ENCODE data around the gene ARRB2.

The ARRB2 gene

GRCh38 chr17:4750606-4751005 lies 40.2 kb downstream of the ARRB2 start:
- Histone ChIP-seq H3K4me3 (ENCODE audit: low read depth, low read length, poor library complexity, severe bottlenecking) (no peak overlapping the region), H3K79me2 (ENCODE audit: insufficient read depth, low read length) (no peaks in the 10 kb centered on the region), H3K9me3 (ENCODE audit: low read length) (no peaks in the 10 kb centered on the region), H3K9ac (ENCODE audit: low read length) (no peak overlapping the region), H3K4me1 (ENCODE audit: insufficient read depth, low read length, severe bottlenecking) (peaks cover 12% of the 10 kb centered on the region), H3K4me2 (ENCODE audit: low read length) (no peak overlapping the region), H2AFZ (ENCODE audit: low read length) (no peak overlapping the region), H3K27me3 (ENCODE audit: insufficient read depth, low read length) (no peaks in the 10 kb centered on the region), H3K27ac (ENCODE audit: low read depth, low read length, poor library complexity, severe bottlenecking) (no peak overlapping the region), H3K36me3 (ENCODE audit: insufficient read depth, low read length) (no peaks in the 10 kb centered on the region), H3K9me2 (ENCODE audit: low read depth, low read length) (no peaks in the 10 kb centered on the region), H4K20me1 (ENCODE audit: insufficient read depth, low read length) (no peaks in the 10 kb centered on the region), H3F3A (ENCODE audit: insufficient read depth, low read length) (no peaks in the 10 kb centered on the region)
- TF ChIP-seq EZH2 (IDR thresholded peaks at IDR 0.05; ENCODE audit: borderline replicate concordance, low read length) (no peak), CTCF (IDR thresholded peaks at IDR 0.05; ENCODE audit: low read length) (no peak)

GRCh38 chr17:4751932-4752331 lies 41.5 kb downstream of the ARRB2 start:
- Histone ChIP-seq H3K4me3 (ENCODE audit: low read depth, low read length, poor library complexity, severe bottlenecking) (no peak overlapping the region), H4K20me1 (ENCODE audit: insufficient read depth, low read length) (no peaks in the 10 kb centered on the region), H3K4me1 (ENCODE audit: insufficient read depth, low read length, severe bottlenecking) (peaks cover 12% of the 10 kb centered on the region), H3K79me2 (ENCODE audit: insufficient read depth, low read length) (no peaks in the 10 kb centered on the region), H3K36me3 (ENCODE audit: insufficient read depth, low read length) (no peaks in the 10 kb centered on the region), H3K9me2 (ENCODE audit: low read depth, low read length) (no peaks in the 10 kb centered on the region), H3K27me3 (ENCODE audit: insufficient read depth, low read length) (no peaks in the 10 kb centered on the region), H3K9ac (ENCODE audit: low read length) (no peak overlapping the region), H3K27ac (ENCODE audit: low read depth, low read length, poor library complexity, severe bottlenecking) (no peak overlapping the region), H3F3A (ENCODE audit: insufficient read depth, low read length) (no peaks in the 10 kb centered on the region), H2AFZ (ENCODE audit: low read length) (no peak overlapping the region), H3K9me3 (ENCODE audit: low read length) (no peaks in the 10 kb centered on the region), H3K4me2 (ENCODE audit: low read length) (no peak overlapping the region)
- TF ChIP-seq EZH2 (IDR thresholded peaks at IDR 0.05; ENCODE audit: borderline replicate concordance, low read length) (no peak), CTCF (IDR thresholded peaks at IDR 0.05; ENCODE audit: low read length) (no peak)

GRCh38 chr17:4753392-4753791 lies 43.0 kb downstream of the ARRB2 start:
- Histone ChIP-seq H3F3A (ENCODE audit: insufficient read depth, low read length) (no peaks in the 10 kb centered on the region), H3K27me3 (ENCODE audit: insufficient read depth, low read length) (no peaks in the 10 kb centered on the region), H3K9me3 (ENCODE audit: low read length) (no peaks in the 10 kb centered on the region), H3K79me2 (ENCODE audit: insufficient read depth, low read length) (no peaks in the 10 kb centered on the region), H3K36me3 (ENCODE audit: insufficient read depth, low read length) (no peaks in the 10 kb centered on the region), H4K20me1 (ENCODE audit: insufficient read depth, low read length) (no peaks in the 10 kb centered on the region), H3K4me1 (ENCODE audit: insufficient read depth, low read length, severe bottlenecking) (peaks cover 2% of the 10 kb centered on the region), H3K9me2 (ENCODE audit: low read depth, low read length) (no peaks in the 10 kb centered on the region), H3K4me2 (ENCODE audit: low read length) (no peak overlapping the region), H3K4me3 (ENCODE audit: low read depth, low read length, poor library complexity, severe bottlenecking) (no peak overlapping the region), H3K9ac (ENCODE audit: low read length) (no peak overlapping the region), H3K27ac (ENCODE audit: low read depth, low read length, poor library complexity, severe bottlenecking) (no peak overlapping the region), H2AFZ (ENCODE audit: low read length) (no peak overlapping the region)
- TF ChIP-seq EZH2 (IDR thresholded peaks at IDR 0.05; ENCODE audit: borderline replicate concordance, low read length): no peak
- no peak for TF ChIP-seq CTCF (IDR thresholded peaks at IDR 0.05; ENCODE audit: low read length)

Measured in OCI-LY1 (cell line).